Activated B cell treated with CpG ODN at 0.5 μM for 24 hours (primary cell): ENCODE data around the gene PELO. TPM values are rescaled to one million over a fixed set of nuclear protein-coding genes. Genes with fewer than 3 reads are reported as not detected.

Experiments
- ATAC-seq: fragments of 200-7000 bp; cut with Tn5 transposase; one replicate; pipeline ENCODE4 v1.10.0; 2021; ENCODE audit warnings: low read depth, mild to moderate bottlenecking, moderate library complexity
- CTCF ChIA-PET: fragments of 350-600 bp; sonication (Branson Sonifier 250); formaldehyde crosslinking; loops from one replicate; lab custom pipeline; 2021; ENCODE audit warnings: antibody characterized with exemption; lab: Charles Lee
- POLR2A ChIA-PET: fragments of 350-600 bp; sonication (Branson Sonifier 250); formaldehyde crosslinking; loops from one replicate; lab custom pipeline; 2021; ENCODE audit warnings: antibody characterized with exemption; lab: Charles Lee
- DNase-seq: peaks from one replicate; pipeline ENCODE4 v3.0.0; 2022
- H3K27ac Mint-ChIP-seq: one replicate; pipeline ENCODE4 v1.8.0; 2020; ENCODE audit warnings: mixed read lengths
- H3K27me3 Mint-ChIP-seq: one replicate; pipeline ENCODE4 v1.8.0; 2021; ENCODE audit warnings: mixed read lengths
- H3K36me3 Mint-ChIP-seq: one replicate; pipeline ENCODE4 v1.8.0; 2021; ENCODE audit warnings: low read depth, mixed read lengths
- H3K4me1 Mint-ChIP-seq: one replicate; pipeline ENCODE4 v1.8.0; 2021; ENCODE audit warnings: mixed read lengths
- H3K4me3 Mint-ChIP-seq: one replicate; pipeline ENCODE4 v1.8.0; 2020; ENCODE audit warnings: mild to moderate bottlenecking, mixed read lengths
- H3K9me3 Mint-ChIP-seq: one replicate; pipeline ENCODE4 v1.8.0; 2020; ENCODE audit warnings: mixed read lengths
- intact Hi-C: fragments of 100-400 bp; cut with micrococcal nuclease; formaldehyde crosslinking; loops from one replicate; pipeline ENCODE4 v1.15.1; 2024
- total RNA-seq: library from RNA; stranded (reverse); gene quantifications from 2 replicates; pipeline ENCODE4 v1.2.3, GENCODE V29; 2022
- TF ChIP-seq, protein P1 (sequence below): fragments of 200-600 bp; IDR thresholded peaks from one replicate; pipeline ENCODE4 v1.8.0; 2022; ENCODE audit warnings: antibody characterized with exemption, mild to moderate bottlenecking

Gene PELO
- total RNA-seq, 1 donor from 2014 or later, result 23.0 TPM

DNA sequence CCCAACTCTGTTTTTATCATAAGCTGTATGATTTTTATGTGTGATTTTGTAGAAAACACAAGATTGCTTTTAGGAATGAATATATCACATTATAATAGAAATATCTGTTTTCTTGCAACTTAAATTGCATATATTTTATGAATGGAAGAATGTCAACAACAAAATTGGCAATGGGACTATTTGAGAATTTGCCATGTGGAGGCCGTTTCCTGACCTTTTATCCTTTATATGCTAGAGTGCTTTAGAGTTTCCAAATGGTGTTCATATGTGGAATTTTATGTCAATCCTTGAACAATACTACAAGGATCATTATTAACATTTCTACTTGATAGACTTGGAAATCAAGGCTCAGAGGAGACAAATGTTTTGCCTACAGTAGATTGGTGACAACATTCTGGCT lies 34.2 kb downstream of the PELO start:
- ATAC-seq (no peak), DNase-seq (no peak)
- Mint-ChIP-seq H3K36me3 (no peaks in the 10 kb centered on the region), H3K9me3 (no peaks in the 10 kb centered on the region), H3K27ac (no peak overlapping the region), H3K4me1 (no peaks in the 10 kb centered on the region), H3K27me3 (no peaks in the 10 kb centered on the region), H3K4me3 (no peak overlapping the region)
- intact Hi-C loops, result no loop called here
- POLR2A ChIA-PET, result no interaction called here
- CTCF ChIA-PET, result no interaction called here
- TF ChIP-seq, protein P1, sequence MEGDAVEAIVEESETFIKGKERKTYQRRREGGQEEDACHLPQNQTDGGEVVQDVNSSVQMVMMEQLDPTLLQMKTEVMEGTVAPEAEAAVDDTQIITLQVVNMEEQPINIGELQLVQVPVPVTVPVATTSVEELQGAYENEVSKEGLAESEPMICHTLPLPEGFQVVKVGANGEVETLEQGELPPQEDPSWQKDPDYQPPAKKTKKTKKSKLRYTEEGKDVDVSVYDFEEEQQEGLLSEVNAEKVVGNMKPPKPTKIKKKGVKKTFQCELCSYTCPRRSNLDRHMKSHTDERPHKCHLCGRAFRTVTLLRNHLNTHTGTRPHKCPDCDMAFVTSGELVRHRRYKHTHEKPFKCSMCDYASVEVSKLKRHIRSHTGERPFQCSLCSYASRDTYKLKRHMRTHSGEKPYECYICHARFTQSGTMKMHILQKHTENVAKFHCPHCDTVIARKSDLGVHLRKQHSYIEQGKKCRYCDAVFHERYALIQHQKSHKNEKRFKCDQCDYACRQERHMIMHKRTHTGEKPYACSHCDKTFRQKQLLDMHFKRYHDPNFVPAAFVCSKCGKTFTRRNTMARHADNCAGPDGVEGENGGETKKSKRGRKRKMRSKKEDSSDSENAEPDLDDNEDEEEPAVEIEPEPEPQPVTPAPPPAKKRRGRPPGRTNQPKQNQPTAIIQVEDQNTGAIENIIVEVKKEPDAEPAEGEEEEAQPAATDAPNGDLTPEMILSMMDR, result no peak

DNA sequence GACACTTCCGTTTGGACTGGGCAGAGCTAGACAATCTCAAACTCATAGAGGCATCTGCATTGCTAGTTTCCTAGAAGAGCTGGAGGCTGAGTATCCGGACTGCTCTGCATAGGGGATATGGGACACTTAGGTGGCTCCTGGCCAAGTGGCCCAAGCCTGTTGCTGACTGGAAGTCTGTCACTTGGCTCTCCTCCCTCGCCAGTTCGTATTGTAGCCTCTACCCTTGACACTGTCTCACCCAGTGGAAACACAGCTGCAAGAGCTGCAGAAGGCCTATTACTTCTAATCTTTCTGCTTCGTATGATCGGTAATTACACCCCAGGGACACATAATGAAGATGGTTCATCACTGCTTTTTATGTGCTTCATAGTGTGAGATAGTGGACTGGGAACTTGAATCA lies 34.7 kb downstream of the PELO start:
- intact Hi-C loops, result no loop called here
- H3K9me3 Mint-ChIP-seq, result no peaks in the 10 kb centered on the region
- H3K27me3 Mint-ChIP-seq, result no peaks in the 10 kb centered on the region
- H3K4me3 Mint-ChIP-seq, result no peak overlapping the region
- DNase-seq (no peak), ATAC-seq (no peak)
- ChIA-PET CTCF (no interaction called here), POLR2A (no interaction called here)
- TF ChIP-seq, protein P1, result no peak
- no peaks in the 10 kb centered on the region for H3K4me1 Mint-ChIP-seq
- H3K36me3 Mint-ChIP-seq, result no peaks in the 10 kb centered on the region
- H3K27ac Mint-ChIP-seq, result no peak overlapping the region

DNA sequence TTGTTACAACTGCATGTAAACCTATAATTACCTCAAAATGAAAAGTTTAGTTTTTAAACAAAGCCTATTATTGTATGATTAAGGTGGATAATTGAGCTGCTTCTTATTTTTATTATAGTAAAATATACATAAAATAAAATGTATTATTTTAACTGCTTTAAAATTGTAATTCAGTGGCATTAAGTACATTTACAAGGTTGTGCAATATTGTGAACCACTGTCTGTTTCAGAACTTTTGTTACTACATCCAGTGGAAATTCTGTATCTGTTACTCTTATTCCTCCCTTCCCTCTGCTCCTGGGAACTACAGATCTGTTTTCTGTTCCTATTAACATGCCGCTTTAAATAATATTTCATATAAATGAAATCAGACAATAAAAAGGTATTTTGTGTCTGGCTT lies 37.1 kb downstream of the PELO start:
- H3K9me3 Mint-ChIP-seq, result no peaks in the 10 kb centered on the region
- no peak overlapping the region for H3K4me3 Mint-ChIP-seq
- TF ChIP-seq, protein P1, result no peak
- intact Hi-C loops, result no loop called here
- no peak for ATAC-seq
- ChIA-PET CTCF (no interaction called here), POLR2A (no interaction called here)
- DNase-seq, result no peak
- no peaks in the 10 kb centered on the region for H3K36me3 Mint-ChIP-seq
- H3K4me1 Mint-ChIP-seq, result no peaks in the 10 kb centered on the region
- H3K27ac Mint-ChIP-seq, result no peak overlapping the region
- H3K27me3 Mint-ChIP-seq, result no peaks in the 10 kb centered on the region

DNA sequence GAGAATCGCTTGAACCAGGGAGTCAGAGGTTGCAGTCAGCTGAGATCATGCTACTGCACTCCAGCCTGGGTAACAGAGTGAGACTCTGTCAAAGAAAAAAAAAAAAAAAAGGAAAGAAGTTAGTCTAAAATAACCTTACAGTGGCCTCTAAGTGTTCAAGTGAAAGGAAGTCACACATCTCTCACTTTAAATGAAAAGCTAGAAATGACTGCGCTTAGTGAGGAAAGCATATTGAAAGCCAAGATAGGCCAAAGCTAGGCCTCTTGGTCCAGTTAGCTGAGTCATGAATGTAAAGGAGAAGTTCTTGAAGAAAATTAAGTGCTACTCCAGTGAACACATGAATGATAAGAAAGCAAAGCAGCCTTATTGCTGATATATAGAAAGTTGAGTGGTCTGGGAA lies 38.1 kb downstream of the PELO start:
- Mint-ChIP-seq H3K27ac (no peak overlapping the region), H3K9me3 (no peaks in the 10 kb centered on the region), H3K4me1 (no peaks in the 10 kb centered on the region), H3K36me3 (no peaks in the 10 kb centered on the region), H3K27me3 (no peaks in the 10 kb centered on the region), H3K4me3 (no peak overlapping the region)
- TF ChIP-seq, protein P1, result no peak
- DNase-seq (no peak), ATAC-seq (peak; percentile 10)
- intact Hi-C loops, result no loop called here
- CTCF ChIA-PET, result no interaction called here
- POLR2A ChIA-PET, result interaction anchor here (0.6 kb wide), 1 partner anchor 25 kb away, joined by 6 read pairs; no protein-coding TSS in a partner anchor

DNA sequence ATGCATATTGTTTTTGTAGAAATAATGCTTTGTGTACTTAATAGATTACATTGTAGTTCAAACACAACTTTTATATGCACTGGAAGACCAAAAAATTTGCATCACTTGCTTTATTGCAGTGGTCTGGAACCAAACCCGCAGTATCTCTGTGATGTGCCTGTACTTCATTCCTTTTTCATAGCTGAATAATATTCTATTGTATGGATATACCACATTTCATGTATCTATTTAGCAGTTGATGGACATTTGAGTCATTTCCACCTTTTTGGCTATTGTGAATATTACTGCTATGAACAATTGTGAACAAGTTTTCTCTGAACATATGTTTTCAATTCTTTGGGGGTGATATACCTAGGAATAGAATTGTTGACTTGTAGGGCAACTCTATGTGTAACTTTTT lies 40.1 kb downstream of the PELO start:
- Mint-ChIP-seq H3K4me3 (no peak overlapping the region), H3K4me1 (no peaks in the 10 kb centered on the region), H3K27me3 (no peaks in the 10 kb centered on the region), H3K27ac (no peak overlapping the region), H3K36me3 (no peaks in the 10 kb centered on the region), H3K9me3 (no peaks in the 10 kb centered on the region)
- DNase-seq, result no peak
- ChIA-PET CTCF (no interaction called here), POLR2A (no interaction called here)
- ATAC-seq, result no peak
- intact Hi-C loops, result no loop called here
- TF ChIP-seq, protein P1, result no peak
